Measurements from ENCODE around the gene SCIN. TPM values are rescaled to one million over a fixed set of nuclear protein-coding genes. Genes with fewer than 3 reads are reported as not detected.
A peak's percentile ranks its signal among the peaks of the same experiment; 100 is the strongest.
"Not testable (repeated sequence)": the region's sequence is repeated elsewhere in the genome, so short reads cannot be mapped to it uniquely, and the experiment has no call there.

Gene SCIN
- total and polyA plus RNA-seq, 2 donors (not counting 1 experiment from before 2014, with no cell fraction given) = 0.49 to 0.97 TPM

GRCh38 chr7:12687718-12688171 is 117.2 kb downstream of the SCIN start:
- ChIA-PET POLR2A (no interaction called here), CTCF (interaction anchor here (1.1 to 2.3 kb wide), 9 partner anchors 12 to 574 kb away, joined by 3 to 14 read pairs (median 8); no protein-coding TSS in a partner anchor)
- TF ChIP-seq CTCF (IDR thresholded peaks at IDR 0.05) = no peak
- no peak for TF ChIP-seq EZH2 (IDR thresholded peaks at IDR 0.05; ENCODE audit: borderline replicate concordance, insufficient read depth, low read depth, low read length, poor library complexity, severe bottlenecking)
- no peak for ATAC-seq (ENCODE audit: low read depth)
- H3K4me1 ChIP-seq (ENCODE audit: control insufficient read depth in 2 of 2, insufficient read depth in 2 of 2, low read length in 2 of 2) = peaks cover 22 to 24% of the 10 kb centered on the region in 2 donors
- Mint-ChIP-seq H3K9me3 (ENCODE audit: insufficient read depth) (no peaks in the 10 kb centered on the region), H3K4me3 (peak overlapping the region; percentile 99), H3K27me3 (no peaks in the 10 kb centered on the region), H3K4me1 (peaks cover 51% of the 10 kb centered on the region), H3K27ac (peak overlapping the region; percentile 98)
- peak overlapping the region; percentile 71 for H2AFZ ChIP-seq (ENCODE audit: insufficient read depth, low read depth, low read length, poor library complexity, severe bottlenecking)
- H3K9me3 ChIP-seq (ENCODE audit: control extremely low read depth in 1 of 3, control insufficient read depth in 2 of 3, insufficient read depth in 1 of 3, low read length in 2 of 3) = peaks cover 0 to 8% (median 0%) of the 10 kb centered on the region in 3 donors
- H3K4me3 ChIP-seq (ENCODE audit: control extremely low read depth in 1 of 5, extremely low read depth in 1 of 5, insufficient read depth in 1 of 5, low read depth in 2 of 5, low read length in 4 of 5) = peak overlapping the region; percentile 57 to 98 (median 91)
- H3K79me2 ChIP-seq (ENCODE audit: control insufficient read depth, insufficient read depth, low read length) = peaks cover 31% of the 10 kb centered on the region
- H3K36me3 ChIP-seq (replicated peaks in 1 of 2; ENCODE audit: control extremely low read depth in 1 of 2, control insufficient read depth in 1 of 2, extremely low read depth in 1 of 2, insufficient read depth in 2 of 2, low read length in 1 of 2) = peaks cover 0 to 1% of the 10 kb centered on the region in 2 experiments
- H3K27me3 ChIP-seq (replicated peaks in 1 of 4; ENCODE audit: control extremely low read depth in 1 of 4, control insufficient read depth in 3 of 4, insufficient read depth in 4 of 4, low read length in 3 of 4) = no peaks in the 10 kb centered on the region
- H3K9ac ChIP-seq (ENCODE audit: low read length) = peak overlapping the region; percentile 98
- intact Hi-C loops (cut with micrococcal nuclease) = loop anchor here (1.0 to 10.0 kb wide), 6 partner anchors 48 to 476 kb away; partner anchors contain the start of gene TMEM106B
- DNase-seq = no peak
- peaks cover 7% of the 10 kb centered on the region for H4K20me1 ChIP-seq (ENCODE audit: control insufficient read depth, insufficient read depth, low read length, poor library complexity, severe bottlenecking)
- 3% methylated on average over 3 of the region's 12 CpGs for WGBS (ENCODE audit: insufficient coverage)
- peak overlapping the region; percentile 70 for H3K4me2 ChIP-seq (replicated peaks; ENCODE audit: low read depth, low read length, poor library complexity, severe bottlenecking)
- peak overlapping the region; percentile 99 to 100 for H3K27ac ChIP-seq (ENCODE audit: low read length in 2 of 2)

DNA sequence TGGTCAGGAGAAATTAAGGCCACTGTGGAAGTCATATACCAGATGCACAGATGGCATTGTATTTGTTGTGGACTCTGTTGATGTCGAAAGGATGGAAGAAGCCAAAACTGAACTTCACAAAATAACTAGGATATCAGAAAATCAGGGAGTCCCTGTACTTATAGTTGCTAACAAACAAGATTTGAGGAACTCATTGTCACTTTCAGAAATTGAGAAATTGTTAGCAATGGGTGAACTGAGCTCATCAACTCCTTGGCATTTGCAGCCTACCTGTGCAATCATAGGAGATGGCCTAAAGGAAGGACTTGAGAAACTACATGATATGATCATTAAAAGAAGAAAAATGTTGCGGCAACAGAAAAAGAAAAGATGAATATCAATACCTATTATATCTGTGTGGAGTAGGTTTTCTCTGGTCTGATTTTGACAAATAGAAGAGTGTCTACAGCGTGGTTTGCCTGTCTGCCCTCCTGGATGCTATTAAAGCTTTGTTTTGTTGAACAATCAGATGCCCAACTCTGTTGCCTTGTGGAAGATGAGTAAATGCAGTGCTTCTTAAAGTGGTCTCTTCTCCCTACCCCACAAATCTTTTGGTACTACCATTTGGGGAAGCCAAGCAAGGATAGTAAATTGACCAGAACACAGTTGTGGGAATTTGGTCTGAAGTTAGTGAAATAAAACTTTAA is 118.1 kb downstream of the SCIN start:
- H3K9ac ChIP-seq (ENCODE audit: low read length); H3K9me3 Mint-ChIP-seq (ENCODE audit: insufficient read depth); CTCF ChIA-PET; POLR2A ChIA-PET; DNase-seq; H3K27ac ChIP-seq (ENCODE audit: low read length in 2 of 2); H3K27me3 Mint-ChIP-seq; H2AFZ ChIP-seq (ENCODE audit: insufficient read depth, low read depth, low read length, poor library complexity, severe bottlenecking); H3K4me3 ChIP-seq (ENCODE audit: control extremely low read depth in 1 of 5, extremely low read depth in 1 of 5, insufficient read depth in 1 of 5, low read depth in 2 of 5, low read length in 4 of 5); H3K27me3 ChIP-seq (replicated peaks in 1 of 4; ENCODE audit: control extremely low read depth in 1 of 4, control insufficient read depth in 3 of 4, insufficient read depth in 4 of 4, low read length in 3 of 4); H3K4me2 ChIP-seq (replicated peaks; ENCODE audit: low read depth, low read length, poor library complexity, severe bottlenecking); H3K36me3 ChIP-seq (replicated peaks in 1 of 2; ENCODE audit: control extremely low read depth in 1 of 2, control insufficient read depth in 1 of 2, extremely low read depth in 1 of 2, insufficient read depth in 2 of 2, low read length in 1 of 2); H3K9me3 ChIP-seq (ENCODE audit: control extremely low read depth in 1 of 3, control insufficient read depth in 2 of 3, insufficient read depth in 1 of 3, low read length in 2 of 3); H3K27ac Mint-ChIP-seq; ATAC-seq (ENCODE audit: low read depth): not testable (repeated sequence)
- Mint-ChIP-seq H3K4me3 (peak overlapping the region; percentile 99), H3K4me1 (peaks cover 53% of the 10 kb centered on the region)
- H3K4me1 ChIP-seq (ENCODE audit: control insufficient read depth in 2 of 2, insufficient read depth in 2 of 2, low read length in 2 of 2) = peaks cover 22 to 24% of the 10 kb centered on the region in 2 donors
- intact Hi-C loops (cut with micrococcal nuclease) = loop anchor here (5.0 to 10.0 kb wide), 2 partner anchors 164 to 429 kb away; no protein-coding TSS in a partner anchor
- H4K20me1 ChIP-seq (ENCODE audit: control insufficient read depth, insufficient read depth, low read length, poor library complexity, severe bottlenecking) = peaks cover 13% of the 10 kb centered on the region
- H3K79me2 ChIP-seq (ENCODE audit: control insufficient read depth, insufficient read depth, low read length) = peaks cover 33% of the 10 kb centered on the region
- WGBS (ENCODE audit: insufficient coverage) = no CpG with 5 or more reads among the region's 3 CpGs
